Ecto neural progenitor cell (in vitro differentiated cells): ENCODE measurements around the gene PTER.
A peak's percentile ranks its signal among the peaks of the same experiment; 100 is the strongest.

ENCODE experiments used
- DNase-seq: peaks from one replicate; pipeline ENCODE4 v3.0.0-alpha.2; 2018; ENCODE audit warnings: low spot score

Gene PTER

DNA sequence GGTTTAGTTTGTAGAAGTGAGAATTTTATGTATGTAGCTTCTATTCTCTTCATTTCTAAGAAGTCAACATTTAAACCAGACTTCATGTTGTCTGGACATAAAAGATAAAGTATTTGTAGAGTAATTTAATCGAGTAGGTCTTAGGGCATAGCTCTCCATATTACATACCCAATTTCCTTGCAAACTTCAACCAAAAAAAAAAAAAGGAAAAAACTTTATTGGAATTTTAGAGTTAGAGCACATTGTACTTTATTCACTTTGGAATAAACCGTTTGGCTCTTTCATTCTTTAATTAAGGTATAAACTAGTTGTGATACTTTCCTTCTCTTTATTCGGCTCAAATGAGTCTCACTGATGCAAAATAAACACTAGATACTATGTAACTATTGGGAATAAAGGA lies 36.0 kb downstream of the PTER start:
- no peak for DNase-seq

DNA sequence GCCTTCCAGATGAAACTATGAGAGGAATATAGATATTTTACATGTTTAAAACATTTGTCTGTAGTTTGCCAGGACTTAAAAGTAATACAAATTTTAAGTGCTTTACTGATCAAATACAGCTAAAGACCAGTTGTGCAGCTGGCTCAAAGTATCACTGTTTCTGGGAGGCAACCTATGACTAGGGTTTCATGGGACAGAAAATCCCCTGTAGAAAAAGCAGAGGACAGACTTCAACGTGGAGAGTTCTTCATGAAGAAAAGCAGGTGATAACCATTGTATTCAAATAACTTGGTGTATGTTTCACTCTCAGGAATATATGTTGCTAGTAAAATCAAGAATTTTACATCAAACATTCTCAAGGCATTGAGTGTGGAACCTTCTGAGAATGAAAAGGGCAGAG lies 40.9 kb downstream of the PTER start:
- no peak for DNase-seq

DNA sequence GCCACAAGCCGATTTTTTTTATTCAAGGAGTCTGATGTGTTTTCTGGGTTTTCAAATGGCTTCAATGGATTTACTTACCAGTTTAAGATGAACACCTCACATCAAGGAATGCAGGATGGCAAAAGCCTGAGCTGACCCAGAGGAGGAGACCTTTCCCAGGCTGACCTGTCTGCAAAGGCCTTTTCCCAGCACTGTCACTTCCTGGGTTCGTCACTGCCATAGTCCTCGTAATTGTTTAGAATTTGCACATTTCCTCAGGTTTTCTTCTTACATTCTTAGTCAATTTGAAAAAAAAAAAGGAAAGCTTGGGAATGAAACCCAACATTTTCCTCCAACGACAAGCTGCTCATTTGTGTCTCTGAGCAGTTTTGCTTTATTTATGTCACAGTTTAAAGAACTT lies 42.0 kb downstream of the PTER start:
- no peak for DNase-seq

DNA sequence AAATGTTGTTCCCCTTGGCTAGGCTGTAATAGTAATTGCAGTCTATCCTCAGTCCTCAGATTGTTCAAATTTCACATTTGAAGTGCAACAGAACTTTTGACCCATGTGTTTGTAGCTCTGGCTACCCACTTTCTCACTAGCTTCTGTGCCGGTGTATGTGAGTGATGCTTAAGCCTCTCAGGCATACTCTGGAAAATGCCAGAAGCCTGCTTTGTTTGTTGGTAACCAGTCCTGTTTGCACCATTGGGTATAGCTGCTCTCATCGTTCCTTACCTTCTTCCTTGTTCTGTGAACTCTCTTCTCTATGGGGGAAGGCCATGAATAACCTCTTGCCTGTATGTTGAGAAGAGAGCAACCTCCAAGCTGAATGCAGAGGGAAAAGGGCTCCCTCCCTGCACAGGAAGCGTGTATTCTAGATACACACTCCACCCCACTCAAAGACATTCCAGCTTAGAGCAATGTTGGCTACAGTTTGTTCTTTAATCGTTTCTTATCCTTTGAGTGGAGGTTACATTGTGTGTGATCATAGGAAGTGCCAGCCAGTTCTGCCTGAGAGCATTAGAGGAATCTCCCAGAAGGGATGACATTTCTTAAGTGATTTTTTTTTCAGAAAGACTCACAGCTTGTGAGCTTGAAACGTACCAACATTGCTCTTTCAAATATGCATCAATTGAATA lies 44.4 kb downstream of the PTER start:
- no peak for DNase-seq

DNA sequence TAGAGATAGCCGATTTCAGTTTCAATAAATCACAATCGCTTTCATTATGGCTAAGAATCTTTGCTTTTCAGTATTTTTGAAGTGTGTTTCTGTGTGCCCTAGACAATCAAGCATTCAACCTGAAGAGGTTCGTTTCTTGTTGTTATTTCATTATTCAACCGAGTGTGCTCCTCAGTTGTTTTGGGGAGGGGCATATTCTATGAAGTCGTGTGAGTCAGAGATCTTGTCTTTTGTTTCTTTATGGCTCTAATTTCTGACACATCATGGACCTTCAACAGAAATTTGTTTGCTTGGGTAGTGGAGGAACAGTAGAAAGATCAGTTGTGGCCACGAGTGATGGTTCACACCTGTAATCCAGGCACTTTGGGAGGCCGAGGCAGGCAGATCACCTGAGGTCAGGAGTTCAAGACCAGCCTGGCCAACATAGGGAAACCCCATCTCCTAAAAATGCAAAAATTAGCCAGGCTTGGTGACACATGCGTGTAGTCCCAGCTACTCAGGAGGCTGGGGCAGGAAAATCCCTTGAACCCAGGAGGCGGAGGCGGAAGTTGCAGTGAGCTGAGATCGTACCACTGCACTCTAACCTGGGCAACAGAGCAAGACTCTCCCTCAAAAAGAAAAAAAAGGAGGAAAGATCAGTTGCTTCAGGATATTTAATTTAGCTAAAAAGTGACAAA lies 46.6 kb downstream of the PTER start:
- DNase-seq: no peak

DNA sequence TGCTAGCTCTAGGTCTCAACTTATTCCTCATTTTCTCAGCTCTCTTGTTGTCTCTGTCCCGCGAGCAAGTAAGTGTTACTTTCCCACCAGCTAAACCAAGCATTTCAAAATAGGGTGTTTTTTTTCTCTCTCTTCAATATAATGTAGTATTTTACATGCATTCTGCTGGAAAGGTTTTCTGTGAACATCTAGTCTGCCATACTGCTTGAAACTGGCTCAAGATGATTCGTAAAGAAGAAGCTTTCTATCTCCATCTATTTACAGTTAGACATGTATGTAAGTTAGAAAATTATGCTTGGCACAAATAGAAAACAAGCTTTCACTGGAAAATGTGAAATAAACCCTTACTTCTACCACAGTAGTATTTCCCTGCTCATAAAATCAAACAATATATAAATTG lies 53.7 kb downstream of the PTER start:
- no peak for DNase-seq

DNA sequence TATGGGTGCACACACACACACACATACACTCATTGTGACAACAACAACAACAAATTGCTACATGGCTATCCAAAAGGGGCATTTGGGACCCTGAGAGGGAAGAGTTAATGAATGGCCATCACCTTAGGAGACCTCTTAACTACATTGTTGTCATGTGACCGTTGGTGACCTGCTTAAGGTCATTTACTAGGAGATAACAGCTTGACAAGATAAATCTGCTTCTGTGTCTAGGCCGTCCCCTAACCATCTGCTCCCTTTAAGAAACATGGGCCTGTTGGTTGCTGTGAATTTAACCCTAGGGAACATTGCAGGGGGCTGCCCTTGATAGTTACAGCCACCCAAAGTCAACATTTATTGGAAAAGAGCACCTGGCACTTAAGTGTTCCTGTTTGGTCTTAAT lies 55.1 kb downstream of the PTER start:
- DNase-seq: no peak

DNA sequence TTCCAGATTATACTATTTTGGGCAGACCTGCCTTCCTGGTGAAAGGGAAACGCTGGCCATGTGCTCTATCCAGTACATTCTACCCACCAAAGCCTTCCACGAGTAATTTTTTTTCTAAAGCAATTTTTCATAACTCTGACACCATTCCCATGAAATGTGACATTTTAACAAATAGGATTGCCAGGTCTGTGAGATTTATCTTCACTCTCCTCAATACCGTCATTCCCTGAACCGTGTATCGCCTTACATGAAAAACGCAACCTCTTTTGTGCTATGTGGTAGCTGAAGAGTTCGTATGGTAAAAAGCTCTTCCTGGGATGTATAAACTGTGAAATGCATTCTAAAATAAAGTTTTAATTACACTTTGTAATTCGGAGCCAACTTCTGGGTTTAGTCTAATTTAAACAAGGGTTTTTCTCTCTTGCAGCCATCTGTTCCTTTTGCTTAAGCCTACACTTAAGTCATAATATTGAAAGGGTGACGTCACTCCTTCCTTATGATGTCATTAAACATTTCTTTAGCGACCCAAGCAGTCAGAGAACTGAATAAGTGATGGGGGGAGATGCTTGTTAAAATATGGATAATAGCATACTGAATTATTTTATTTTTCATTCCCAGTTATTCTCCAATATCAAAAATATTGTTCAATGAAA lies 57.2 kb downstream of the PTER start:
- DNase-seq: no peak

DNA sequence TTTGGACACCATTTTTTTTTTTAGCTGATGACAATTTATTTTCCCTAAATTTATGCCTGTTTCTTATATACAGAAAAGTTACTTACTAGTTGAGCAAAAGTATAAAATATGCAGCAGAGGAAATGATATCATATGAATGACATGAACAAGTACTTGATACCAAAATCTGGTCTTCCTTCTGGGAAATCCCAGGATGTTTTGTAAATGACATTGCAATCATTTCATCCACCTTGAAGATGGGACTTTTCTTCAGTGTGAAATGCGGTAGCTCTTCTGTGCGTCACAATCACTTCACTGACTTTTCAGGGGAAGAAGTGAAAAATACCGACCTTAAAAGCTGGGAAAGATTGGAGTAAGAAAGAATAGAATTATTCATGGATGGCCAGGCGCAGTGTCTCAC lies 61.1 kb downstream of the PTER start:
- DNase-seq: no peak

DNA sequence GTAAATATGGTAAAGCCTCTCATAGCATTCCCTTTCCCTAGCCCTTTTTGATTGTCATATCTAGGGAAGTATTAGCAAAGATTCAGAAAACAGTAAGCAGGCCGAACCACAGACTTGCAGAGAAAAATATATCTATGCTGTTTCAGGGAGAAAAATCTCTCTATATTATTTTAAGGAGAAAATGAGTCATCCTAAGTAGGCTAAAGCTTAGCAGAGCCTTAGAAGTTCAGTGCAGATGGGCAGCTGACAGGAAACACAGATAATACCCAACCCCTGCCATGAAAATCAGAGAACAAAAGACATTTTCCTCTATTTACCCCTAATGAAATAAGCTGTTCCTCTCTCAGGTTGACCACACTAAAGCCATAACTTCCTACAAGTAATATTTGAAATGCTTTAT lies 68.4 kb downstream of the PTER start:
- DNase-seq: no peak

DNA sequence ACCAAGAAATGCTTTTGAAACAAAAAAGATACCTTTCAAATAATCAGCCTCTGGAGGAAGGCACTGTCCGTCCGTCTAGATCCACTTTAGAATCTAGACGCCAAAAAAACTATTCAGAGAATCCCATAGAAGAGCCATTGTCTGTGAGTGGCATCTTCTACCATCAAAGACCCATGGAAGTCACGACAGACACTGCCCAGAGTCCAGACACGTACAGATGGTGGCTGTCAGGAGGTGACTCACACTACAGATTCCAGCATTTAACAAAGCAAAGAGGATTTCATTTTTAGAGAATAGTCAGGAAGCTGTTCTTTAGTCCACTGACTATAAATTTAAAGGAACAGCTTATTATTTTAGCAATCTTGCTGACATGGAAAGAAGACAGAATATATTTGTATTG lies 73.2 kb downstream of the PTER start:
- no peak for DNase-seq

DNA sequence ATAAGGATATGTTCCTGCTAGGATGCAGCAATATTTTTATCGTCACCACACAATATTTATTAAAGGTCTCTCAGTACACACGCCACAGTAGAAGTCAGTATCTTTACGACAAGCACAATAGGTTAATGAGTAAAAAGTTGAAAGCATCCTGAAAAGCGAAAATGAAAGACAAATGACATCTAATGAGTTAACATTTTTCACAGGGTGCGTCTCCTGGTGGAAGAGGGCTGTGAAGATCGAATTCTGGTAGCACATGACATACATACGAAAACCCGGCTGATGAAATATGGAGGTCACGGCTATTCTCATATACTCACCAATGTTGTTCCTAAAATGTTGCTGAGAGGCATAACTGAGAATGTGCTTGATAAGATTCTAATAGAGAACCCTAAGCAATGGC lies 74.0 kb downstream of the PTER start:
- no peak for DNase-seq

DNA sequence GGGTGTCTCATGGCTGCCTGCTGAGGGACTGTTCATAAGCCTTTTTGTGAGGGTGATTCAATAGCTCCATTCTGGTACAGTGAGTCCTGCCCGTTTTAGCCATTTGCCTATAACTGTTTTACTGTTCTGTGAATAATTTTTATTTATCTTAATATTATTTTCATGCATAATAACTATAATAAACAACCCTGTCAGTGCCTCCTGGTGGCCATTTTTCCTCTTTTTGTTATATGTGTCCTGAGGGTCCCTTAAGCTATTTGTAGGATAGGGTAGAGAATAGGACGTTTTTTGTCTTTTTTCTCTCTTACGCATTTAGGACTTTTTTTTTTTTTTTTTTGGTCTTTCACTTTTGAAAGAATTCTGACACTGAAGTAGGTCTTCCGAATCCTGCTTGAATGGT lies 82.0 kb downstream of the PTER start:
- DNase-seq: no peak

DNA sequence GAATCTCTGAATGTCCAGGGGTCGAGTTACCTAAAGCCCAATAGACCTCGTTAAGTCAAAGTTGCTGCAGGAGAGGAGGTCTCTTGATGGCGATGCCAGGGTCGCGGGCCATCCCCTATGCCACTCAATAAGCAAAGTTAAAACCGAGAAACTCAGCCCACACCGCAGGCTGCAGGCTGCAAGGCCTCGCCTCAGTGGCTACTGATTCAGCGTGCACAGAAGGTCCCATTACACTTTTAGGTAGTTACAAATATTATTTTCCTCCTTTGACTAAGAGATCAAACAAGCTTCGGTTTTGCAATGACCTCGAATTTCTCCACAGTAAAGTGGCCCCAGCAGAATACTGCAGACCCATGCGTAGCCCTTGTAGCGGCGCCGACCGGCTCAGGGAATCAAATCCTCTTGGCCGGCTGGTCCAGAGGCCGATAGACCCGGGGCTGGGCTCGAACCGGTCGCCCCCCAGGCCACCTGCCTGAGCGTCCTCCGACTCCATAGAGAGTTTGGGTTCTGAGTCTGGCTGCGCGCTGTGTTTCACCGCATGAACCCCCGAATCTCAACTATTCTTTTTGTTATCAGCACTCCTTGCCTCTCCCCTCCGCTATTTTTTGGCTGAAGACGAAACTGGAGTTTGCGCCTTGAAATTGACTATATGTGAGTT lies 82.6 kb downstream of the PTER start:
- DNase-seq: no peak

DNA sequence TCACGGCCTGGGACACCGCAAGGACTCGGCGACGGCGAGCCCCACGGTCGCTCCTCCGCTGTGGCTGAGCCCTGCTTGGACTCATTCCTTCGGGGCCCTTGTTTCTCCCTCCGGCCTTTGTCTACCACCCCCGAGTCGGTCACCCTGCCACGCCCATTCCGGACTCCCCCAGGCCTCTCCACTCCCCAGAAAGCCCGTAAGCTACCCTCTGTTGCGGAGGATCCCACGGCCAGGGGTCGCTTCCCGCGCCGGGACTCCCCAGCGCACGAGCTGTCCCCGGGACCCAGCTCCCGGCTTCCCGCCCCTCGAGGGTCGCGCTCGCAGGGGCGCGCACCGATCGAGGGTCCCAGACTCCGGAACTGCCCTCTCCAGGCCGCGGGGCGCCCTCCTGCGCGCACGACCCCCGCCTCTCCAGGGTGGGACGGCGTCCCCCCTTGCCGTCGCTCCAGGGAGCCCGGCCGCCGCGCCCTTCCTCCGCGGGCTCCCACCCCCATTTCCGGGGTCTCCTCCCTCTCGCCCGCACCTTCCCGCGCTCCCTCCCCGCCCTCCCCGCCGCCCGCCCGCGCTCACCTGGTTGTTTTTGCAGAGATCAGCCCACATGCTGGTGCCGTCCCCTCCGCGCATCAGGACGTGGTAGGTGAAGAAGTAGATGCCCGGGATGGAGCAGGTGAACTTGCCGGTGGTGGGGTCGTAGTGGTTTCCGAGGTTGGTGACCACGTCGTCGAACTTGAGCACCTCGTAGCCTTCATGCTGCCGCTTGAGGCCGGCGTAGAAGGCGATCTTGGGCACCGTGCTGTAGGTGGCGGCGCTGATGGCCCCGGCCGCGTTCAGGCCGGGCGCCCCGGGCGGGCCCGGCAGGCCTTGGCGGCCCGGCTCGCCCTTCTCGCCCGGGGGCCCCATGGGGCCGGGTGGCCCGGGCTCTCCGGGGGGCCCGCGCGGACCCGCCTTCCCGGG lies 83.4 kb downstream of the PTER start:
- DNase-seq: peak; percentile 54

DNA sequence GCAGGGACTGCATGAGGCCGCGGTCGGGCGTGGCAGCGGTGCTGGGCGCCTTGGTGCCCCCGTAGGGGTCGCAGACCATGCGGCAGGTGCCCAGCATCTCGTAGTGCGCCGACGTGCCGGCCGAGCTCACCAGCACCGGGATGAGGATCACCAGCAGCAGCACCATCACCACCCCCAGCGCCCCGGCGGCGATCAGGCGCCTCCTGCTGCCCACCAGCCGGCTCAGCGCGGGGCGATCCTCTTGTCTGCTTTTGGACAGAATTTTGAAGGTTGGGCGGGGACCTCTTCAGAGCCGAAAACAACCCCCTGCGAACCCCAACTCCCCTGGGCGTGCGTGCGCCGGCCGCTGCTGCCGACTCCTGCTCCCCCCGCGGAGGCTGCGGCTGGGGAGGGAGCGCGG lies 84.1 kb downstream of the PTER start:
- no peak for DNase-seq

DNA sequence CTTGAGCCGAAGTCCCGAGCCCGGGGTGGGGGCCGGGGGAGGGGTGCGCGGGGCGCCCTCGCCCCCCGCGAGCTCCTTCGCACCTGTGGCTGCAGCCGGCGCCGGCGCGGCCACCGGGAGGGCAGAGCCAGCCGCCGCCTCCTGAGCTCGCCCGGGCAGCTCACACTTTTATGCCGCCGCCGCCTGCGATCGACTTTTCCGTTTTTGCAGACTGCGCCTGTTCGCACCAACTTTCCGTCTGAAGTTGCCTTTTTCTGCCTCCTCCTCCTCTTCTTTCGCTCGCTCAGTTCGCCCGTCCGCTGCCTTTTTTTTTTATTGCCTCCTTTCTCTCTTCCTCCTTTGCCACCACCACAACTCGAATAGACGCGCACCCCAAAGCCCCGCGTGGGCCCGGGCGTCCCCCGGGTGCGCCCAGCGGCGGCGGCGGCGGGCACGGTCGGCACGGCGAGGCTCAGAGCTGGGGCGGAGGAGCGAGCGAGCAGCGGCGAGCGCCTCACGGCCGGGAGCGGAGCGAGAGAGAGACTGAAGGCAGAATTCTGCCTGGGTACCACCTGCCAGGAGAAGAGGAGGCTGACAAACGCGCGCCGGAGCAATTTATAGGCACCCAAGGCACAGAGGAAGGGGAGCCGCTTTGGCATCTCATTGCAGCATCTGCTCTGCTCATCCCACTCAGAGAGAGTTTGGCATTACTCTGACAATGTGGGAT lies 84.7 kb downstream of the PTER start, which contains the start of gene C1QL3:
C1QL3 (minus strand) TSS at position 569 of the 706 bp plus-strand sequence. CDS start 814 bp downstream, outside the sequence.
- peak; percentile 66 for DNase-seq

DNA sequence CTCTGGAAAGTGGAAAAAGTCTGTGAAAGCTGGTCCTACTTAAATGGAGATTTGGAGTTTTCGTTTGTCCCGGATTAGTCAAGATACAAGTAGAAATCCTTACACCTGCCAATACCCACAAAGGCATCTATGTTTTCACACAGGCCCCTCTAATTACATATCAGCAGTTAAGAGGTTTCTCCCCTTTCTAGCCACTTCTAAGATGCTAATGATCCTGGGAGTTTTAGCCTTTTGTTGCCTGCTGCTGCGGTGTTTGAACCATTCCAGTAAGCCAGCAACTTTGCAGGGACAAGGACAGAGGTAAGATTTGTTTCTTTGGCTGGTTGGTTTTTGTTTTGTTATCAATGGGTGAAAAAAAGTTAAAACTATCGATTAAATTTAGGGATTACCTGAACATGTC lies 90.6 kb downstream of the PTER start:
- no peak for DNase-seq

DNA sequence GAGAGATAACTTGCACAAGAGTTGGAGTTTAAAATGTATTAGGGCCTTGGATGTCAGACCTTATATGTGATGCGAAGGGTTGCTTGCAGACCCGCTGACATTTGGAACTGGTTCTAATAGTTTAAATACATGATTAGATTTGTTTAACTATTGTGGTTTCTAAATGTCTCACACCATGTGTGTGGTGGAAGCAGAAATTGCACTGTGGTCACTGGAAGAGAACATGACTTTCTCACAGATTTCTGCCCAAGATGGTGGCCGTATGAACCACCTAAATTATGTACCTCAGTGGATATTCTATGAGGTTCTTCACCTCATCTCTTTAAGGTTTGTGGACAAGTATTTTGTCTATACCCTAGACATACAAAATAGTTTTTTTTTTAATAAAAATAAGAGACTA lies 93.0 kb downstream of the PTER start:
- DNase-seq: no peak

DNA sequence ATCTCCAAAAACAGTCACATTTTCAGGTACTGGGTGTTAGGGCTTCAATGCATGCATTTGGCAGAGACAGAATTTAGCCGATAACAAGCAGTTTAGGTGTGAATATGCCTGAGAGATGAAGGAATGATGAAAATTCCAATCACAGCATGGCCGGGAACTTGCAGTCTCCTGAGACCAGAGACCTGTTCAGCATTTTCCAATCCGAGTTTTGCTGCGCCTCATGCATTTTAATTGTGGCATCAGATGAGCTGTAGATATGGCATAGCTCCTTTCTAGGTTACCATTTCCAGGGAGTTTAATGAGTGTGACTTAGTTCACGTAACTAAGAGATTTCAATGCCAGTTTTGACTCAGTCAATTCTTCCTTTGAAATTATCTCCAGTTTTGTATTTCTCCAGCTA lies 99.3 kb downstream of the PTER start:
- DNase-seq: no peak

DNA sequence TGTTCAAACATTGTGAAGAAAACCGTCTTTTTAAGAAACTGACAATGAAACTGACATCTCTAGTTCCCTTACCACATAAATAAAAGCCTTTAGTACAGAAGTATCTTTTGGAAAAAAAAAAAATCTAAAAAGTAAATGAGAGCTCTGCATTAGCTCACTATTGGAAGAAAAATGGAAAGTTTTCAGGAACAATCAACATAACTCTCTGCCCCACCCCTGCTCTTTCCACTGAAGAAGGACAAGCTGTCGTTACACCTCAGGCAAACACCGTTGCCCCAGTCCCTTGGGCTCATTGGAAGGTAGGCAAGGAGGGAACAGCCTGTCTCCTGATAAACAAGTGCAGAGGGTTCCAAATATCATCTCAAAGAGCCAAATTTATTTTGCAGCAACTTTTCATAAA lies 107.3 kb downstream of the PTER start:
- no peak for DNase-seq
